ENCODE measurements around the gene ATOX1. TPM values are rescaled to one million over a fixed set of nuclear protein-coding genes. Genes with fewer than 3 reads are reported as not detected.

The ATOX1 gene
- total and polyA plus RNA-seq, 2 of the 13 experiments (the other 11 are each of a cell fraction or from before 2014, with no cell fraction given), result 62.4 to 124 TPM

- ChIA-PET CTCF (ENCODE audit: low intra/inter-chr PET ratio, low total read pairs) (interaction anchor here (0.9 to 5.1 kb wide), 2 partner anchors 84 to 92 kb away, joined by 5 to 66 read pairs; no protein-coding TSS in a partner anchor), POLR2A (no interaction called here)
- FAIRE-seq (no peak), DNase-seq (ENCODE audit: low spot score) (no peak), ATAC-seq (no peak)
- 93% methylated on average over 1 of the region's 1 CpG for WGBS (ENCODE audit: low lambda C conversion rate)
- Histone ChIP-seq H3K27me3 (ENCODE audit: control insufficient read depth in 1 of 2, insufficient read depth in 2 of 2, low read length in 2 of 2) (no peaks in the 10 kb centered on the region), H3K9ac (ENCODE audit: insufficient read depth, low read depth, low read length) (no peak overlapping the region), H3K4me2 (ENCODE audit: low read depth, low read length) (no peak overlapping the region), H3K79me2 (ENCODE audit: insufficient read depth, low read length) (no peaks in the 10 kb centered on the region), H2AFZ (ENCODE audit: low read length) (no peak overlapping the region), H4K20me1 (ENCODE audit: insufficient read depth, low read length) (no peaks in the 10 kb centered on the region), H3K36me3 (replicated peaks in 1 of 2; ENCODE audit: control insufficient read depth in 1 of 2, insufficient read depth in 2 of 2, low read length in 2 of 2) (peaks cover 14 to 42% of the 10 kb centered on the region in 2 experiments; a peak in 4 of 5 replicates), H3K9me3 (ENCODE audit: low read length) (no peaks in the 10 kb centered on the region), H3K27ac (ENCODE audit: extremely low read length, insufficient read depth, low read length) (no peak overlapping the region), H3K4me3 (replicated peaks in 1 of 3; ENCODE audit: insufficient read depth in 1 of 3, low read depth in 2 of 3, low read length in 3 of 3) (no peak overlapping the region), H3K4me1 (ENCODE audit: insufficient read depth, low read length) (no peaks in the 10 kb centered on the region)
- TF ChIP-seq SMARCE1 (IDR thresholded peaks at IDR 0.05; ENCODE audit: borderline replicate concordance), result no peak
- TF ChIP-seq ZFP37 (CRISPR knock-in tag; IDR thresholded peaks at IDR 0.05; ENCODE audit: borderline replicate concordance), result no peak
- TF ChIP-seq HMG20A (CRISPR knock-in tag; IDR thresholded peaks at IDR 0.05; ENCODE audit: borderline replicate concordance), result no peak
- TF ChIP-seq ZNF740 (CRISPR knock-in tag; IDR thresholded peaks at IDR 0.05), result no peak
- TF ChIP-seq PLRG1 (conservative IDR thresholded peaks at IDR 0.05), result no peak
- no peak for TF ChIP-seq ZSCAN22 (CRISPR knock-in tag; IDR thresholded peaks at IDR 0.05)
- TF ChIP-seq GATAD2A (CRISPR knock-in tag; IDR thresholded peaks at IDR 0.05), result no peak
- no peak for TF ChIP-seq ZBTB20 (CRISPR knock-in tag; IDR thresholded peaks at IDR 0.05; ENCODE audit: borderline replicate concordance, low read depth)
- TF ChIP-seq MXD1 (CRISPR knock-in tag; IDR thresholded peaks at IDR 0.05), result no peak
- in situ Hi-C loops (cut with HindIII; ENCODE audit: extremely low pct_ligation_motif_present, low pct_unique_long_range_greater_than_20kb) (loop anchor here (5.0 to 25.0 kb wide), 3 partner anchors 86 to 306 kb away; partner anchors contain the start of gene SLC36A1), intact Hi-C loops (cut with micrococcal nuclease; ENCODE audit: unreplicated experiment) (loop anchor here (1.0 to 5.0 kb wide), 3 partner anchors 28 to 296 kb away; partner anchors contain the start of genes G3BP1 and SLC36A1)
- BruUV-seq (replicated peaks), result no TSS peak
Measured at GRCh38 chr5:151743530-151743929, 14.9 kb downstream of the ATOX1 start.

Data from HepG2 (cell line).